Gastrocnemius medialis (tissue), 4 donors: ENCODE results near the gene BTLA.

Source experiments
- POLR2A ChIP-seq, 2 donors: fragments of 450-650 bp; IDR thresholded peaks; one replicate each; pipeline ENCODE4 v1.6.1; 2017; ENCODE audit warnings: antibody characterized with exemption in 2 of 2, mild to moderate bottlenecking in 2 of 2, moderate library complexity in 2 of 2
- TF ChIP-seq, protein P1 (sequence below), 5 experiments: fragments of 450-650 bp in 3 of 5; fragments of 200-600 bp in 2 of 5; sonication (generic) in 2 of 5; IDR thresholded peaks in 4 of 5; conservative IDR thresholded peaks in 1 of 5; 1 replicate in 4 of 5; 2 replicates in 1 of 5; pipeline ENCODE4 v1.5.1; 2016 to 2019; ENCODE audit warnings: antibody characterized with exemption in 5 of 5, mild to moderate bottlenecking in 3 of 5, moderate library complexity in 3 of 5

DNA sequence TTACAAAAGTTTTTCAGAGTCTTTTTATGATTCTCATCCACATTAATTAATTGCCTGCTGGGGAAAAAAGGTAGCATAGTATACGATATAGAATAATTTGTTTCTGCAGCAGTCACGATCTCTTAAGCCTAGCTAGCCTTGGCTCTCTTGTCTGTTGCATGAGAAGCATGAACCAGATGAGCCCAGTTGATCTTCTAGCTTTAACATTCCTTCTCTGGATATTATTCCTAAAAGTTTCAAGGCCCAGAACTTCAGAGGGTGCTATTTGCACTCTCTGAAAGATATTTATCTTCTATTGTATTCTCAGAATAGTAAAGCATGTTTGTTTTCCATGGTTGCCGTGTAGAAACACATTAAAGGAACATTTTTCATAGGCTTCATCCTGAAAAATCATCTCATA is 69.3 kb downstream of the BTLA start:
- TF ChIP-seq, protein P1, sequence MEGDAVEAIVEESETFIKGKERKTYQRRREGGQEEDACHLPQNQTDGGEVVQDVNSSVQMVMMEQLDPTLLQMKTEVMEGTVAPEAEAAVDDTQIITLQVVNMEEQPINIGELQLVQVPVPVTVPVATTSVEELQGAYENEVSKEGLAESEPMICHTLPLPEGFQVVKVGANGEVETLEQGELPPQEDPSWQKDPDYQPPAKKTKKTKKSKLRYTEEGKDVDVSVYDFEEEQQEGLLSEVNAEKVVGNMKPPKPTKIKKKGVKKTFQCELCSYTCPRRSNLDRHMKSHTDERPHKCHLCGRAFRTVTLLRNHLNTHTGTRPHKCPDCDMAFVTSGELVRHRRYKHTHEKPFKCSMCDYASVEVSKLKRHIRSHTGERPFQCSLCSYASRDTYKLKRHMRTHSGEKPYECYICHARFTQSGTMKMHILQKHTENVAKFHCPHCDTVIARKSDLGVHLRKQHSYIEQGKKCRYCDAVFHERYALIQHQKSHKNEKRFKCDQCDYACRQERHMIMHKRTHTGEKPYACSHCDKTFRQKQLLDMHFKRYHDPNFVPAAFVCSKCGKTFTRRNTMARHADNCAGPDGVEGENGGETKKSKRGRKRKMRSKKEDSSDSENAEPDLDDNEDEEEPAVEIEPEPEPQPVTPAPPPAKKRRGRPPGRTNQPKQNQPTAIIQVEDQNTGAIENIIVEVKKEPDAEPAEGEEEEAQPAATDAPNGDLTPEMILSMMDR (IDR thresholded peaks at IDR 0.05 in 4 of 5, conservative IDR thresholded peaks at IDR 0.05 in 1 of 5) = no peak
- TF ChIP-seq POLR2A (IDR thresholded peaks at IDR 0.05) = no peak
